GM23338 (cell line): ENCODE data around the gene EGR2. TPM values are rescaled to one million over a fixed set of nuclear protein-coding genes. Genes with fewer than 3 reads are reported as not detected.

Experiments
- ATAC-seq: fragments of 200-7000 bp; cut with Tn5 transposase; 3 replicates; pipeline ENCODE4 v1.9.1; 2020
- DNase-seq: peaks from one replicate; pipeline ENCODE4 v3.0.0-alpha.2; 2015; ENCODE audit warnings: low spot score
- H2AFZ ChIP-seq: fragments of 200-600 bp; sonication (generic); 2 replicates; pipeline ENCODE4 v1.8.0; 2016; ENCODE audit warnings: antibody characterized with exemption, mild to moderate bottlenecking, moderate library complexity
- H3F3A ChIP-seq: fragments of 200-600 bp; sonication (generic); replicated peaks from 2 replicates; pipeline ENCODE4 v1.8.0; 2017; ENCODE audit warnings: antibody characterized with exemption, mixed run types, low read depth
- H3K27ac ChIP-seq: fragments of 200-600 bp; sonication (generic); 2 replicates; pipeline ENCODE4 v1.6.1; 2016; ENCODE audit warnings: low read depth
- H3K27me3 ChIP-seq: fragments of 200-600 bp; sonication (generic); 2 replicates; pipeline ENCODE4 v1.8.0; 2016; ENCODE audit warnings: mild to moderate bottlenecking, mixed run types, moderate library complexity; ENCODE audit not compliant: insufficient read depth
- H3K36me3 ChIP-seq: fragments of 200-600 bp; sonication (generic); 2 replicates; pipeline ENCODE4 v1.8.0; 2016; ENCODE audit warnings: mild to moderate bottlenecking; ENCODE audit not compliant: insufficient read depth
- H3K4me1 ChIP-seq: fragments of 200-600 bp; sonication (generic); 2 replicates; pipeline ENCODE4 v1.8.0; 2016; ENCODE audit warnings: mild to moderate bottlenecking, moderate library complexity; ENCODE audit not compliant: insufficient read depth
- H3K4me2 ChIP-seq: fragments of 200-600 bp; sonication (generic); 2 replicates; pipeline ENCODE4 v1.7.1; 2017; ENCODE audit warnings: mixed run types
- H3K4me3 ChIP-seq: fragments of 200-600 bp; sonication (generic); 2 replicates; pipeline ENCODE4 v1.6.1; 2016; ENCODE audit warnings: mixed run types
- H3K79me2 ChIP-seq: fragments of 200-600 bp; sonication (generic); replicated peaks from 2 replicates; pipeline ENCODE4 v1.8.0; 2017; ENCODE audit warnings: mild to moderate bottlenecking; ENCODE audit not compliant: insufficient read depth
- H3K9me2 ChIP-seq: fragments of 200-600 bp; sonication (generic); 2 replicates; pipeline ENCODE4 v1.8.0; 2017; ENCODE audit not compliant: insufficient read depth
- H4K20me1 ChIP-seq: fragments of 200-600 bp; sonication (generic); replicated peaks from 2 replicates; pipeline ENCODE4 v1.8.0; 2017; ENCODE audit warnings: mild to moderate bottlenecking; ENCODE audit not compliant: insufficient read depth
- H3K27ac Mint-ChIP-seq: 2 replicates; pipeline ENCODE4 v1.8.0; 2020; ENCODE audit warnings: inconsistent platforms, mild to moderate bottlenecking, moderate library complexity, mixed read lengths
- H3K27me3 Mint-ChIP-seq: 3 replicates; pipeline ENCODE4 v1.8.0; 2022; ENCODE audit warnings: low read depth, mild to moderate bottlenecking, moderate library complexity, mixed read lengths, inconsistent platforms; ENCODE audit not compliant: insufficient read depth, poor library complexity
- H3K36me3 Mint-ChIP-seq: 3 replicates; pipeline ENCODE4 v1.8.0; 2021; ENCODE audit warnings: low read depth, mild to moderate bottlenecking, inconsistent platforms, moderate library complexity, mixed read lengths
- H3K4me1 Mint-ChIP-seq: 3 replicates; pipeline ENCODE4 v1.8.0; 2020; ENCODE audit warnings: mild to moderate bottlenecking, inconsistent platforms, mixed read lengths
- H3K4me3 Mint-ChIP-seq: 3 replicates; pipeline ENCODE4 v1.8.0; 2021; ENCODE audit warnings: moderate library complexity, mild to moderate bottlenecking, inconsistent platforms, mixed read lengths
- H3K9me3 Mint-ChIP-seq: 3 replicates; pipeline ENCODE4 v1.8.0; 2020; ENCODE audit warnings: moderate library complexity, mild to moderate bottlenecking, inconsistent platforms, mixed read lengths
- ETS1 ChIP-seq: IDR thresholded peaks from 2 replicates; pipeline ENCODE4 v1.6.1; 2016; ENCODE audit warnings: antibody characterized with exemption
- EZH2 ChIP-seq: fragments of 200-600 bp; sonication (generic); IDR thresholded peaks from one replicate; pipeline ENCODE4 v1.8.0; 2017; ENCODE audit warnings: antibody characterized with exemption, mild to moderate bottlenecking, low read depth; ENCODE audit not compliant: unreplicated experiment
- EZH2phosphoT487 ChIP-seq: fragments of 200-600 bp; sonication (generic); IDR thresholded peaks from one replicate; pipeline ENCODE4 v1.8.1; 2018; ENCODE audit warnings: antibody characterized with exemption; ENCODE audit not compliant: unreplicated experiment
- NANOG ChIP-seq: IDR thresholded peaks from 2 replicates; pipeline ENCODE4 v1.6.1; 2016; ENCODE audit warnings: antibody characterized with exemption, borderline replicate concordance
- ZNF331 ChIP-seq: fragments of 250-450 bp; sonication (Bioruptor Pico); IDR thresholded peaks from 2 replicates; pipeline ENCODE4 v1.5.0; 2020; ENCODE audit warnings: low read depth, mild to moderate bottlenecking, moderate library complexity
- ZNF462 ChIP-seq: fragments of 250-450 bp; sonication (Bioruptor Pico); IDR thresholded peaks from 2 replicates; pipeline ENCODE4 v1.5.0; 2020; ENCODE audit warnings: mild to moderate bottlenecking, moderate library complexity
- polyA plus RNA-seq: library from polyadenylated mRNA; unstranded; fragments of >200 nt; fragmentation: Nextera tagmentation; extraction: Ambion mirVana; gene quantifications from 2 replicates; pipeline ENCODE4 v1.2.1, GENCODE V29; 2016
- total RNA-seq: library from RNA; depleted of rRNA; stranded (reverse); fragments of >200 nt; shearing (Covaris generic); gene quantifications from 2 replicates; pipeline ENCODE4 v1.2.3, GENCODE V29; 2014

The EGR2 gene
- total and polyA plus RNA-seq, 2 experiments from 2014 or later: 2.3 to 3.5 TPM

GRCh38 chr10:62862447-62862846, 46.3 kb upstream of the EGR2 start (continued):
- TF ChIP-seq ZNF462: no peak
- TF ChIP-seq EZH2: no peak
- TF ChIP-seq ETS1: no peak

GRCh38 chr10:62861507-62861906, 45.3 kb upstream of the EGR2 start:
- Histone ChIP-seq H3K4me3 (no peak overlapping the region), H3F3A (no peaks in the 10 kb centered on the region), H3K79me2 (no peaks in the 10 kb centered on the region), H3K4me2 (no peak overlapping the region), H2AFZ (no peak overlapping the region), H4K20me1 (no peaks in the 10 kb centered on the region), H3K4me1 (no peaks in the 10 kb centered on the region), H3K9me2 (no peaks in the 10 kb centered on the region), H3K36me3 (no peaks in the 10 kb centered on the region), H3K27ac (no peak overlapping the region), H3K27me3 (no peaks in the 10 kb centered on the region)
- Mint-ChIP-seq H3K9me3 (no peaks in the 10 kb centered on the region), H3K27ac (no peak overlapping the region), H3K4me1 (peaks cover 8% of the 10 kb centered on the region; the same call in 2 of the 3 replicates), H3K27me3 (peaks cover 8% of the 10 kb centered on the region), H3K36me3 (no peaks in the 10 kb centered on the region), H3K4me3 (no peak overlapping the region)
- TF ChIP-seq ZNF462: no peak
- TF ChIP-seq ZNF331: no peak
- TF ChIP-seq NANOG: no peak
- TF ChIP-seq EZH2phosphoT487: no peak
- ATAC-seq: no peak
- no peak for DNase-seq
